Neural progenitor cell (in vitro differentiated cells): Measurements from ENCODE around the gene TTC39A.

Source experiments
- EZH2 ChIP-seq: fragments of 200-600 bp; sonication (generic); IDR thresholded peaks from 2 replicates; pipeline ENCODE4 v1.6.1; 2017; ENCODE audit warnings: antibody characterized with exemption, mild to moderate bottlenecking, moderate library complexity
- EZH2phosphoT487 ChIP-seq: fragments of 200-600 bp; sonication (generic); IDR thresholded peaks from 2 replicates; pipeline ENCODE4 v1.6.1; 2017; ENCODE audit warnings: antibody characterized with exemption
- TF ChIP-seq, protein P1 (sequence below): fragments of 200-600 bp; sonication (generic); IDR thresholded peaks from 2 replicates; pipeline ENCODE4 v1.5.1; 2017; ENCODE audit warnings: antibody characterized with exemption, mild to moderate bottlenecking

DNA sequence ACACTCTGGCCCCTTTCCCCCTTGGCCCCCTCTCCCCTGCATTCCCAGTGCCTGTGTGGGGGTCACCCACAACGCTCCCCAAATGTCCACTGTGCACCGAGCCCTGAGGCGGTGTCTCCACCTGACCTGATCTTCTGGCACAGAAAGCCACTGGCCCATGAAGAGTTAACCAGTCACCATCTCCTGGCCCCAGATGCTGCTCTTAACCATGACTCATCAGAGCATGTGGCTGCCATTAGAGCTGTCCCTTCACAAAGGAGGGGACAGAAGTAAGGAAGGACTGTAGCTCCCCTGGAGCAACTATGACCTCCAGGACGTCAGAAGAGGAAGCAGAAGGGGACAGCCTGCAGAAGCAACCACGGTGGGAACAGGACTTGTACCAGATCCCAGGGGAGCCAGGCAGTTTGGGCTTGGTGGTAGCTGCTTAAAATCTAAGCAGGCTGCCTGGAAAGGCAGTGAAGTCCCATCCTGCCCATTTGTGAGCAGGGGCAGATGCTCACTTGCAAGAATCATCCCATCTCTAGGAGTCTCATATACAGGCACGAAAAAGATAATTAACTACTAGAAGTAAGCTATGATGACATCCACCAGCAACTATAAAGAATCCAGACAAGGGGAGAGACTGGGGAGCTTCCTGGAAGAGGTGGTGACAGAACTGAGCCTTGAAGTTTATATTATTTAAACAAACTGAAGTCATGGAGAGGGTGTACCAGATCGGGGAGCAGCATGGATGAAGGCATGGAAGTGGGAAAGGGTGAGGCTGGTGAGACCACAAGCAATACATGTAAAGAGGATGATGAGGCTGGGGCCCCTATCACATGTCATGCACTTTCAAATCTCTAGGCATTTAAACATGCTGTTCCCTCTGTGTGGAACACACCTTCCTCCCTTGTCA is 1.1 kb upstream of the TTC39A start:
- TF ChIP-seq, protein P1, sequence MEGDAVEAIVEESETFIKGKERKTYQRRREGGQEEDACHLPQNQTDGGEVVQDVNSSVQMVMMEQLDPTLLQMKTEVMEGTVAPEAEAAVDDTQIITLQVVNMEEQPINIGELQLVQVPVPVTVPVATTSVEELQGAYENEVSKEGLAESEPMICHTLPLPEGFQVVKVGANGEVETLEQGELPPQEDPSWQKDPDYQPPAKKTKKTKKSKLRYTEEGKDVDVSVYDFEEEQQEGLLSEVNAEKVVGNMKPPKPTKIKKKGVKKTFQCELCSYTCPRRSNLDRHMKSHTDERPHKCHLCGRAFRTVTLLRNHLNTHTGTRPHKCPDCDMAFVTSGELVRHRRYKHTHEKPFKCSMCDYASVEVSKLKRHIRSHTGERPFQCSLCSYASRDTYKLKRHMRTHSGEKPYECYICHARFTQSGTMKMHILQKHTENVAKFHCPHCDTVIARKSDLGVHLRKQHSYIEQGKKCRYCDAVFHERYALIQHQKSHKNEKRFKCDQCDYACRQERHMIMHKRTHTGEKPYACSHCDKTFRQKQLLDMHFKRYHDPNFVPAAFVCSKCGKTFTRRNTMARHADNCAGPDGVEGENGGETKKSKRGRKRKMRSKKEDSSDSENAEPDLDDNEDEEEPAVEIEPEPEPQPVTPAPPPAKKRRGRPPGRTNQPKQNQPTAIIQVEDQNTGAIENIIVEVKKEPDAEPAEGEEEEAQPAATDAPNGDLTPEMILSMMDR, result no peak
- no peak for TF ChIP-seq EZH2phosphoT487
- no peak for TF ChIP-seq EZH2
